A172 (cell line): ENCODE results near the gene MRPS11. TPM values are rescaled to one million over a fixed set of nuclear protein-coding genes. Genes with fewer than 3 reads are reported as not detected.
"Not testable (repeated sequence)": the region's sequence is repeated elsewhere in the genome, so short reads cannot be mapped to it uniquely, and the experiment has no call there.

ENCODE experiments used
- DNase-seq: peaks from one replicate; pipeline ENCODE4 v3.0.0-alpha.2; 2015; ENCODE audit warnings: low spot score
- total RNA-seq: library from RNA; depleted of rRNA; stranded (reverse); fragments of >200 nt; shearing (Covaris generic); gene quantifications from 2 replicates; pipeline ENCODE4 v1.2.3, GENCODE V29; 2014

The MRPS11 gene
- total RNA-seq, 1 experiment from 2014 or later = 106 TPM

- peak; percentile 73 for DNase-seq
Measured at GRCh38 chr15:88454867-88455810, 12.4 kb upstream of the MRPS11 start.

DNA sequence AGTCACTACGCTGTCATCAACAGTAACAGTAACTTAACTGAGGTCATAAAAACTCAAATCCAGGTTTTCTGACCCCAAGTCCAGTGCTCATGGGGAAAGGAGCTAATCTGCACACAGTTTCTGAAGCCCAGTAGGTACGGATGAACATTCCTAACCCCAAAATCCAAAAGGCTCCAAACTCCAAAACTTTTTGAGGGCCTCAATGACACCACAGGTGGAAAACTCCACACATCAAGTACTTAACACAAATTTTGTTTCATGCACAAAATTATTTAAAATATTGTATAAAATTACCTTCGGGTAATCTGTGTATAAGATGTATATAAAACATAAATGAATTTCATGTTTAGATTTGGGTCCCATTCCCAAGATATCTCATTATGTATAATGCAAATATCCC, 10.8 kb upstream of the MRPS11 start:
- DNase-seq = no peak

DNA sequence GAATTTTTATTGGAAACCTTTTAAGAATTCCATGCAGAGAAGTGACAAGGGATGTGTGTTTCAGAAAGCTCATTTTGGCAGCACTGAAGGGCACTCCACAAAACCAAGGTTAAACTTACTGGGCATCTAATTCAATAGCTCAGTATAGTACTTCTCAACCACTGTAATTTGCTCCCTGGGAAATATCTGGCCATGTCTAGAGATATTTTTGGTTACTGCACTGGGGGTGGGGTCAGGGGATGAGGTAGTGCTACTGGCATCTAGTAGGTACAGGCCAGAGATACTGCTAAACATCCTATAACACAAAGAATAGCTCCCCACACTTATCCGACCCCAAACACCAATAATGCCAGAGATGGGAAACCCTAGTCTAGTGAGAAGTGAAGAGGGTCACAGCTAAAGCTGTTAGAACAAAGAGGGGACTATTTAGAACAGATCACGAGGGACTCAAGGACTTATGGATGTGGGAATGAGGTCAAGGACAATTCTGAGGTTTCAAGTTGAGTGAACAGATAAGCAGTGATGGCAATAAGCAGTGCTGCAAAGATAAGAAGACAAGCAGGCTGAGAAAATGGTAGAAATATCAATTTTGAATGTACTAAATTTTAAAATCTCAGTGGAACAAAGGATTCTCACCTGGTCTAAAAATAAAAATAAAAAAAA, 3.5 kb upstream of the MRPS11 start:
- DNase-seq = no peak

DNA sequence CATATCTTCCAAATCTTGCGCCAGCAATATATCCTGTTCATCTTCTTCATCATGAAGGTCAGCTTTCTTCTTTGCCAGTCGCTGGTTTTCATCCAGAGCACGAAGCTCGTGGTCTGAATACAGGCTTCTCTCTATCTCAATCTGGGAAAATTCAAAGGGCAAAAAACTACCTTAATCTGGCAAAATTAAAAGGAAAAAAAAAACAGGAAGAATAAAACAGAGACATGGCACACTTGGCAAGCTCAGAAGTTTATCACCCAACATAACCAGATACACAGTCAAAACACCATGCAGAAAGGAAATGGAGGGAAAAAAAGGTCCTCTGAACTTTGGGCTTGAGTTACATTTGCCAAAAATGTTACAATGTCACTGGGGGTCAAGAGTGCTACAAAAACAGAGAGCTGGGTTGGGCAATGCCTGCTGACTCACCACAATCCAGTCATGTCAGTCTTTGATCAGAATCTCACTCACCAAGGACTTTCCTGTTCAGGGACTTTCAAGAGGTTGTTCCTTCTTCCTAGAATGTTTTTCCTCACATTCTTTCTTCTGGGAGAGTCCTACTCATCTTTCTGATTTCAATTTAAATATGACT, 1.8 kb upstream of the MRPS11 start:
- DNase-seq = peak; percentile 47

- no peak for DNase-seq
Measured at GRCh38 chr15:88467935-88468528, 524 bp downstream of the MRPS11 start.

DNA sequence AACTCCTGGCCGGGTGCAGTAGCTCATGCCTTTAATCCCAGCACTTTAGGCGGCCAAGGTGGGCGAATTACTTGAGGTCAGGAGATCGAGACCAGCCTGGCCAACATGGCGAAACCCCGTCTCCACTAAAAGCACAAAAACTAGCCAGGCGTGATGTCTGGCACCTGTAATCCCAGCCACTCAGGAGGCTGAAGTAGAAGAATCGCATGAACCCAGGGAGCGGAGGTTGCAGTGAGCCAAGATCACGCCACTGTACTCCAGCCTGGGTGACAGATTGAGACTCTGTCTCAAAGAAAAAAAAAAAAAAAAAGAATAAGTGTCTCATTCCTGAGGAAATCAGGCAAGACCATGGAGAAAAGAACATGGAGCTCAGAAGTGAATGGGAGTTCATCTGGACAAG, 1.2 kb downstream of the MRPS11 start:
- DNase-seq = not testable (repeated sequence)

DNA sequence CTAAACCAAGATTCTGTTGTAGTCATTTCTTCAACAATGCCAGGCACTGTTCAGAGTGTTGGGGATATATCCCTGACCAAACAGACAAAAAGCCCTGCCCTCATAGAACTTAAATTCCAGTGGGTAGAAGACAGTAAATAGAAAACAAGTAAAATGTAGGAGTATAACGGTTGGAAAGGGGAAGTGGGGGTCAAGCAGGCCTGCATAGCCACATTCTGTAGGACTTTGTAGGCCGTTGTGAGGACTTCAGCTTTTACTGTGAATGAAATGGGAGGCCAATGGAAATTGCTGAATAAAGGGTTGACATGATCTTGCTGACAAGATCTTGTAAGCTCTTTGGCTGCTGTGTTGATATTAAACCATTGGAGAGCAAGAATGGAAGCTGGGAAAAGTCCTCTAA, 1.8 kb downstream of the MRPS11 start:
- no peak for DNase-seq

GRCh38 chr15:88470625-88471372, 3.3 kb downstream of the MRPS11 start:
- no peak for DNase-seq

- DNase-seq = no peak
Measured at GRCh38 chr15:88472225-88472624, 4.7 kb downstream of the MRPS11 start.

DNA sequence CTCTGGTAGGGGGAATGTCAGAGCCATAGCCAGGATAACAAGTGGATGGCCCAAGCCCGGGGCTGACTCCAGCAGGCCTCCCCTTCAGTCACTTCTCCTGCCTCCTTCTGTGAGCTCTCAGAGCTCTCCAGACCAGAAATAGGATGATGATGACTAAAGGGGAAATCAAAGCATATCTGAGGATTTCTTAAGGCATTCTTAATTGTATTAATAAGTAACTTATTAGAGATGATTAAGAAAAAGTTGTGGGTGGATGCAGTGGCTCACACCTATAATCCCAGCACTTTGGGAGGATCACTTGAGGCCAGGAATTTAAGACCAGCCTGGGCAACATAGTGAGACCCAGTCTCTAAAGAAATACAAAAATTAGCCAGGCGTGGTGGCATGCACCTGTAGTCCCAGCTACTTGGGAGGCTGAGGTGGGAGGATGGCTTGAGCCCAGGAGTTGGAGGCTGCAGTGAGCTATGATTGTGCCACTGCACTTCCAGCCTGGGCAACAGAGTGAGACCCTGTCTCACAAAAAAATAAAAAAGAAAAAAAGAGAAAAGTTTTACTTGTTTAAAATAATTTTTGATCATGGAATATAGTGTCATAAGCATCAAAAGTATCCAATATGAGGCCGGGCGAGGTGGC, 6.3 kb downstream of the MRPS11 start:
- DNase-seq = not testable (repeated sequence)

- peak; percentile 46 for DNase-seq
Measured at GRCh38 chr15:88476635-88477060, 9.1 kb downstream of the MRPS11 start.

DNA sequence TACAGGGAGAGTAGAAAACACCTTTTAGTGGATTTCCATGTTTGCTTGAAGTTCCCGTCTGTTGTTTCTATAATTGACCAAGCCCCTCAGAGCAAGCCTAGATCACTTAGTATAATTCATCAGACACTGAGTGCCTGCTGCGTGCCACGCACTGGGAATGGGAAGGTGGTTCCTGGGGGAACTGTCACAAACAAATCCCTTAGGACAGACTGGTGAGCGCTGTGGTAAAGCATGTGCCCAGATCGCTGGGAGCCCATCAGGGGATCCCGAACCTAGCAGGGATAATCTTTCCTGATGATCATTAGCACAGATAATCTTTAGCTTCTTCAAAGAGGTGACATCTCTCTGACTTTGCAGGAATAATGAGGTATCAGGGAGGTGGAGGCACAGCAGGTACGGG, 9.6 kb downstream of the MRPS11 start:
- DNase-seq = no peak

DNA sequence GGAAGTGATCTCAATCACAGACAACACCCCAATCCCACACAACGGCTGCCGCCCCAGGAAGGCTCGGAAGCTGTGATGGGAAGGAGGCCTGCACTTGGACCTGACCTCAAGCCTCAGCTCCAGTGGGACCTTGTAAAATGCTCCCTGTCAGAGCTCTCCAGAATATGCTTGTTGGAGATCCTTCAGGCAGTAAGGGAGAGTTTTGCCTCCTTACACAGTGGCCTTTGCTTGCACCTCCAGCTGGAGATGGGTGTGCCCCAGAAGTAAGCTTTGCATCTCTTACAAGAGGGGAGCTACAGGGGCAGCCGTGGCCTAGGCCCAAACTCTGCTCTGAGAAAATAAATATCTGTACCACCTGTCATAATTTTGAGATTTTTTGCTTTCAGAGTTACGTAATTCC, 10.4 kb downstream of the MRPS11 start:
- no peak for DNase-seq

DNA sequence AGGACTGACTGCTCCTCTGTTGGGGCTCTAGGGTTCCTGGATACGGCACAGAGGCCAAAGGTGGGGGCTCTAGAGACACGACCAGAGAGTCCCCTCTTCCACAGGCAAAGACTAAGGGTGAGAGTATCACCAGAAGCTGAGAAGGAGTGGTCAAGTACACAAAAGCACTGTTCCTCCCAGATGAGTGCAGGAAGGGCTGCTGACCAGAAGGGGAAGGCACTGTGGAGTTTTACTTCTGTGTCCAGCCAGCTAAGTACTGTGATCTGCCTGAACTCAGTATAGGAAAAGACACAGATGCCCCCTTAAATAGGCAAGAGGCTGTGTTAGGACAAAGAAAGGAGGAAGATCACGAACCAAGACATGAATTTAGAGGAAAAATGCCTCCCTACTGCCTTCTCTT, 11.7 kb downstream of the MRPS11 start:
- DNase-seq = no peak

GRCh38 chr15:88480981-88481380, 13.5 kb downstream of the MRPS11 start:
- no peak for DNase-seq

GRCh38 chr15:88482263-88482662, 14.8 kb downstream of the MRPS11 start:
- no peak for DNase-seq

GRCh38 chr15:88484682-88485331, 17.3 kb downstream of the MRPS11 start:
- no peak for DNase-seq

DNA sequence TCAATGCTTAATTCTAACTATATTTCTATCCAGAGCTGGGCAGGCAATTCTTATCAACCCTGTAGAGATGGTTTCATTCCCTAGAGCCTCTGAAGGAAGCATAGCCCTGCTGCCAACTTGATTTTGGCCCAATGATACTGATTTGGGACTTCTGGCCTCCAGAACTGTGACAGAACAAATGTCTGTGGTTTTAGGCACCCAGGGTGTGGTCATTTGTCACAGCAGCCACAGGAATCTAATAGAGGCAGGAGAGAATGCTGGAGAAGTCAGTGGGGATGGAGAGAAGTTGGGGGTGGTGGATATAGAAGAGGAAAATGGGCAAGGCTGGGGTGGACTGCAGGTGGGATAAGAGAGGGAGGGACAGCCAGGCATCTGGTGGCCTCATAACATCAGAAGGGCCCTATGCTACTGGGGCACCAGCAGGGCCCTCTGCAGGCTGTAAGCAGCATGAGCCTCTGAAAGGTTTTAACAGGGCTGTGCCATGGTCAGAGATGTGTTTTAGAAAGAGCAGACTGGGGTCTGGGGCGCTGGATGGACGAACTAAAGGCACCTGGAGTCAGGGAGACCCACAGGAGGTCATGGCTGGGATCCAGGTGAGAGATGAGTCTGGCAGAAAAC, 19.8 kb downstream of the MRPS11 start:
- DNase-seq = no peak

DNA sequence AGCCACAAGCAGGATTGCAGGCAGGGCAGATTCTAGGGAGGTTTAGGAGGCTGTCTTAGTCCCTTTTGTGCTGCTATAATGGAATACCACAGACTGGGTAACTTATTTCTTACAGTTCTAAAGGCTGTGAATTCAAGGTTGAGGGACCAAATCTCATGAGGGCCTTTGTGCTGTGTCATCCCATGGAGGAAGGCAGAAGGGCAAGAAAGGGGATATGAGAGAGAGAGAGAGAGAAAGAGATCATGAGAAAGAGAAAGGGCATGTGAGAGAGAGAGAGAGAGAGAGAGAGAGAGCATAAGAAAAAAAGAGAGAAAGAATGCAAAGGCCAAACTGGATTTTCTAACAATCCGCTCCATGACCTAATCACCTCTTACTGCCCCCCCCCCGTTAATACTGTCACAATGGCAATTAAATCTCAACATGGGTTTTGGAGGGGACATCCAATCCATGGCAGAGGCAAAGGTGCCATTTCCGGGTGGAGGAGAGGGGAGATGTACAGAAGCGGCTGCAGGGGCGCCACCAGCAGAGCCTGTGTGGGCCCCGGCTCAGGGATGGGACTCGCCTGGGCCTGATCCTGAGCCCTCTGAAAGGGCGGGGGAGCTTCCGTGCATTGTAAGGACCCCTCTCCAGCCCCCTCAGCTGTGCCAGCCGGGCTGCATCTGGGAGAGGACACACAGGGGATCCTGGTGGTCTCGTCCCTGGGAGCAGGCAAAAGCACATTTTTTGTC, 20.5 kb downstream of the MRPS11 start:
- no peak for DNase-seq
